Neural progenitor cell (in vitro differentiated cells): ENCODE measurements around the gene SHROOM3. TPM values are rescaled to one million over a fixed set of nuclear protein-coding genes. Genes with fewer than 3 reads are reported as not detected.

Experiments used
- DNase-seq: peaks from one replicate; pipeline ENCODE4 v3.0.0-alpha.2; 2016; ENCODE audit warnings: low spot score
- H2AFZ ChIP-seq: fragments of 200-600 bp; sonication (generic); replicated peaks from 2 replicates; pipeline ENCODE4 v1.6.1; 2016; ENCODE audit warnings: antibody characterized with exemption
- H3F3A ChIP-seq: fragments of 200-600 bp; sonication (generic); 2 replicates; pipeline ENCODE4 v1.6.1; 2016; ENCODE audit warnings: antibody characterized with exemption, low read depth
- H3K27ac ChIP-seq: fragments of 200-600 bp; sonication (generic); 2 replicates; pipeline ENCODE4 v1.5.1; 2016; ENCODE audit warnings: mild to moderate bottlenecking
- H3K27me3 ChIP-seq: fragments of 200-600 bp; sonication (generic); 2 replicates; pipeline ENCODE4 v1.6.1; 2016; ENCODE audit warnings: mild to moderate bottlenecking, moderate library complexity
- H3K36me3 ChIP-seq: fragments of 200-600 bp; sonication (generic); 2 replicates; pipeline ENCODE4 v1.5.1; 2016
- H3K4me1 ChIP-seq: fragments of 200-600 bp; sonication (generic); 2 replicates; pipeline ENCODE4 v1.6.1; 2016; ENCODE audit warnings: mixed run types
- H3K4me2 ChIP-seq: fragments of 200-600 bp; sonication (generic); 2 replicates; pipeline ENCODE4 v1.6.1; 2016
- H3K4me3 ChIP-seq: fragments of 200-600 bp; sonication (generic); 2 replicates; pipeline ENCODE4 v1.5.1; 2016
- H3K79me2 ChIP-seq: fragments of 200-600 bp; sonication (generic); 2 replicates; pipeline ENCODE4 v1.6.1; 2016; ENCODE audit warnings: low read depth
- H3K9ac ChIP-seq: fragments of 200-600 bp; sonication (generic); 2 replicates; pipeline ENCODE4 v1.6.1; 2016
- H3K9me3 ChIP-seq: fragments of 200-600 bp; sonication (generic); 2 replicates; pipeline ENCODE4 v1.5.1; 2016; ENCODE audit warnings: low read depth
- H4K20me1 ChIP-seq: fragments of 200-600 bp; sonication (generic); 2 replicates; pipeline ENCODE4 v1.6.1; 2016; ENCODE audit warnings: low read depth
- H3K27ac Mint-ChIP-seq: 3 replicates; pipeline ENCODE4 v1.8.0; 2021; ENCODE audit warnings: mixed read lengths
- H3K27me3 Mint-ChIP-seq: 2 replicates; pipeline ENCODE4 v1.8.0; 2022; ENCODE audit warnings: low read depth, mild to moderate bottlenecking, inconsistent platforms, moderate library complexity, mixed read lengths; ENCODE audit not compliant: insufficient read depth
- H3K36me3 Mint-ChIP-seq: 3 replicates; pipeline ENCODE4 v1.8.0; 2021; ENCODE audit warnings: mixed read lengths
- H3K4me1 Mint-ChIP-seq: 3 replicates; pipeline ENCODE4 v1.8.0; 2021; ENCODE audit warnings: mixed read lengths
- H3K4me3 Mint-ChIP-seq: 3 replicates; pipeline ENCODE4 v1.8.0; 2021; ENCODE audit warnings: mild to moderate bottlenecking, moderate library complexity, mixed read lengths
- H3K9me3 Mint-ChIP-seq: 3 replicates; pipeline ENCODE4 v1.8.0; 2020; ENCODE audit warnings: mixed read lengths
- EZH2 ChIP-seq: fragments of 200-600 bp; sonication (generic); IDR thresholded peaks from 2 replicates; pipeline ENCODE4 v1.6.1; 2017; ENCODE audit warnings: antibody characterized with exemption, mild to moderate bottlenecking, moderate library complexity
- EZH2phosphoT487 ChIP-seq: fragments of 200-600 bp; sonication (generic); IDR thresholded peaks from 2 replicates; pipeline ENCODE4 v1.6.1; 2017; ENCODE audit warnings: antibody characterized with exemption
- total RNA-seq: library from RNA; depleted of rRNA; stranded (reverse); fragments of >200 nt; gene quantifications from 2 replicates; pipeline ENCODE4 v1.2.3, GENCODE V29; 2015; ENCODE audit warnings: low replicate concordance
- TF ChIP-seq, protein P1 (sequence below): fragments of 200-600 bp; sonication (generic); IDR thresholded peaks from 2 replicates; pipeline ENCODE4 v1.5.1; 2017; ENCODE audit warnings: antibody characterized with exemption, mild to moderate bottlenecking

Gene SHROOM3
- total RNA-seq, 1 donor from 2014 or later: 36.6 TPM

GRCh38 chr4:76594173-76594572 is 159.1 kb downstream of the SHROOM3 start:
- Histone ChIP-seq H3K27me3 (no peaks in the 10 kb centered on the region), H3F3A (peaks cover 32% of the 10 kb centered on the region), H2AFZ (no peak overlapping the region), H3K79me2 (peaks cover 18% of the 10 kb centered on the region), H3K4me1 (peaks cover 30% of the 10 kb centered on the region), H3K27ac (no peak overlapping the region), H3K4me2 (no peak overlapping the region), H3K9me3 (no peaks in the 10 kb centered on the region), H3K4me3 (no peak overlapping the region), H3K9ac (no peak overlapping the region), H3K36me3 (no peaks in the 10 kb centered on the region), H4K20me1 (peaks cover 44% of the 10 kb centered on the region)
- Mint-ChIP-seq H3K36me3 (peaks cover 9% of the 10 kb centered on the region), H3K4me1 (peaks cover 47% of the 10 kb centered on the region), H3K27ac (no peak overlapping the region), H3K9me3 (no peaks in the 10 kb centered on the region), H3K27me3 (peaks cover 2% of the 10 kb centered on the region), H3K4me3 (no peak overlapping the region)
- no peak for DNase-seq
- no peak for TF ChIP-seq EZH2
- TF ChIP-seq, protein P1, sequence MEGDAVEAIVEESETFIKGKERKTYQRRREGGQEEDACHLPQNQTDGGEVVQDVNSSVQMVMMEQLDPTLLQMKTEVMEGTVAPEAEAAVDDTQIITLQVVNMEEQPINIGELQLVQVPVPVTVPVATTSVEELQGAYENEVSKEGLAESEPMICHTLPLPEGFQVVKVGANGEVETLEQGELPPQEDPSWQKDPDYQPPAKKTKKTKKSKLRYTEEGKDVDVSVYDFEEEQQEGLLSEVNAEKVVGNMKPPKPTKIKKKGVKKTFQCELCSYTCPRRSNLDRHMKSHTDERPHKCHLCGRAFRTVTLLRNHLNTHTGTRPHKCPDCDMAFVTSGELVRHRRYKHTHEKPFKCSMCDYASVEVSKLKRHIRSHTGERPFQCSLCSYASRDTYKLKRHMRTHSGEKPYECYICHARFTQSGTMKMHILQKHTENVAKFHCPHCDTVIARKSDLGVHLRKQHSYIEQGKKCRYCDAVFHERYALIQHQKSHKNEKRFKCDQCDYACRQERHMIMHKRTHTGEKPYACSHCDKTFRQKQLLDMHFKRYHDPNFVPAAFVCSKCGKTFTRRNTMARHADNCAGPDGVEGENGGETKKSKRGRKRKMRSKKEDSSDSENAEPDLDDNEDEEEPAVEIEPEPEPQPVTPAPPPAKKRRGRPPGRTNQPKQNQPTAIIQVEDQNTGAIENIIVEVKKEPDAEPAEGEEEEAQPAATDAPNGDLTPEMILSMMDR: no peak
- TF ChIP-seq EZH2phosphoT487: no peak

GRCh38 chr4:76595435-76595834 is 160.4 kb downstream of the SHROOM3 start:
- Histone ChIP-seq H3K4me2 (no peak overlapping the region), H3K4me1 (peaks cover 25% of the 10 kb centered on the region), H3K9ac (no peak overlapping the region), H3K79me2 (peaks cover 28% of the 10 kb centered on the region), H4K20me1 (peaks cover 48% of the 10 kb centered on the region), H3K4me3 (no peak overlapping the region), H3K27ac (no peak overlapping the region), H3K36me3 (no peaks in the 10 kb centered on the region), H3F3A (peaks cover 21% of the 10 kb centered on the region), H3K27me3 (no peaks in the 10 kb centered on the region), H3K9me3 (no peaks in the 10 kb centered on the region), H2AFZ (no peak overlapping the region)
- Mint-ChIP-seq H3K27ac (peak overlapping the region; percentile 54), H3K9me3 (no peaks in the 10 kb centered on the region), H3K4me1 (peaks cover 43% of the 10 kb centered on the region), H3K4me3 (no peak overlapping the region), H3K27me3 (peaks cover 2% of the 10 kb centered on the region), H3K36me3 (peaks cover 11% of the 10 kb centered on the region)
- TF ChIP-seq EZH2phosphoT487: no peak
- TF ChIP-seq EZH2: no peak
- DNase-seq: no peak

GRCh38 chr4:76596713-76597112 is 161.7 kb downstream of the SHROOM3 start:
- Histone ChIP-seq H3K27me3 (no peaks in the 10 kb centered on the region), H3K9me3 (no peaks in the 10 kb centered on the region), H3K4me3 (no peak overlapping the region), H2AFZ (no peak overlapping the region), H3K79me2 (peaks cover 25% of the 10 kb centered on the region), H3K9ac (no peak overlapping the region), H3K4me1 (peaks cover 14% of the 10 kb centered on the region), H4K20me1 (peaks cover 49% of the 10 kb centered on the region), H3K4me2 (no peak overlapping the region), H3K27ac (no peak overlapping the region), H3K36me3 (no peaks in the 10 kb centered on the region), H3F3A (peaks cover 12% of the 10 kb centered on the region)
- H3K27ac Mint-ChIP-seq: peak overlapping the region; percentile 22
- TF ChIP-seq EZH2phosphoT487 (no peak), EZH2 (no peak)
- TF ChIP-seq, protein P1: no peak
- H3K4me3 Mint-ChIP-seq: no peak overlapping the region
- peaks cover 30% of the 10 kb centered on the region for H3K4me1 Mint-ChIP-seq
- no peak for DNase-seq
- H3K36me3 Mint-ChIP-seq: peaks cover 10% of the 10 kb centered on the region
- H3K27me3 Mint-ChIP-seq: peaks cover 2% of the 10 kb centered on the region
- H3K9me3 Mint-ChIP-seq: no peaks in the 10 kb centered on the region

GRCh38 chr4:76597423-76597979 is 162.5 kb downstream of the SHROOM3 start:
- H2AFZ ChIP-seq: no peak overlapping the region
- Mint-ChIP-seq H3K36me3 (peaks cover 9% of the 10 kb centered on the region), H3K4me1 (peaks cover 26% of the 10 kb centered on the region), H3K27me3 (peaks cover 2% of the 10 kb centered on the region), H3K4me3 (no peak overlapping the region), H3K27ac (no peak overlapping the region), H3K9me3 (no peaks in the 10 kb centered on the region)
- no peak for DNase-seq
- no peak overlapping the region for H3K9ac ChIP-seq
- no peak for TF ChIP-seq EZH2
- TF ChIP-seq, protein P1: no peak
- no peak for TF ChIP-seq EZH2phosphoT487
- no peak overlapping the region for H3K27ac ChIP-seq
- peaks cover 14% of the 10 kb centered on the region for H3K4me1 ChIP-seq
- peaks cover 12% of the 10 kb centered on the region for H3F3A ChIP-seq
- peaks cover 18% of the 10 kb centered on the region for H3K79me2 ChIP-seq
- H3K9me3 ChIP-seq: no peaks in the 10 kb centered on the region
- no peaks in the 10 kb centered on the region for H3K36me3 ChIP-seq
- no peak overlapping the region for H3K4me2 ChIP-seq
- H4K20me1 ChIP-seq: peaks cover 50% of the 10 kb centered on the region
- H3K4me3 ChIP-seq: no peak overlapping the region
- H3K27me3 ChIP-seq: no peaks in the 10 kb centered on the region
